HG02798 (cell line): ENCODE results near the gene SEPTIN3.
A peak's percentile ranks its signal among the peaks of the same experiment; 100 is the strongest.
"Not testable (repeated sequence)": the region's sequence is repeated elsewhere in the genome, so short reads cannot be mapped to it uniquely, and the experiment has no call there.

ENCODE experiments used
- ATAC-seq: cut with Tn5 transposase; IDR thresholded peaks from one replicate; pipeline ENCODE4 v1.9.1; 2021; ENCODE audit warnings: mild to moderate bottlenecking; ENCODE audit not compliant: unreplicated experiment, poor library complexity

SEPTIN3 gene

DNA sequence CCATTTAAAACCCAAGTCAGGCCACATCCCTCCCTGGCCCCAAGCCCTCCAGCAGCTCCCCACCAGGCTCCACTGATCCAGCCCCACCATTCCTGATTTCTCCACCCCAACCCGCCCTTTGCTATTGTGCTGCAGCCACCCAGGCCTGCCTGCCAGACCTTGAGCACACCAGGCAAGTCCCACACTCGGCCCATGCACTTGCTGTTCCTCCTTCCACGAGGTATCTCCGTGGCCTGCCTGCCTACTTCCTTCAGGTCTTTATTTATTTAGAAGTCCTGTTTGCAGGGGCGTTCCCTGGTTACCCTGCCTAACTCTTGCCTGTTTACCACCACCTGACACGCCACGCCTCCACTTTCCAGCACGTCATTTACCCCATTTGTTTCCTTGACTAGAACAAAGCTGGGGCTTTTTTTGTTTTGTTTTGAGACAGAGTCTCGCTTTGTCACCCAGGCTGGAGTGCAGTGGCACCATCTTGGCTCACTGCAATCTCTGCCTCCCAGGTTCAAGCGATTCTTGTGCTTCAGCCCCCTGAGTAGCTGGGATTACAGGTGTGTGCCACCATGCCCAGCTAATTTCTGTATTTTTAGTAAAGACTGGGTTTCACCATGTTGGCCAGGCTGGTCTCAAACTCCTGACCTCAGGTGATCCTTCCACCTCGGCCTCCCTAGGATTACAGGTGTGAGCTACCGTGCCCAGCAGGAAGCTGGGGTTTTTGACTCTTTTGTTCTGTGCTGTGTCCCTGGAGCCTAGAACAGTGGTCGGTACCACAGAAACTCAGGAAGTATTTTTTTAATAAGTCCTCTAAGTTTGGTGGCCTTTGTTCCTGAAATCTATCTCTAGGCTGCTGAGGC, 29.0 kb upstream of the SEPTIN3 start:
- ATAC-seq: peak; percentile 63

GRCh38 chr22:41940832-41941765, 28.1 kb upstream of the SEPTIN3 start:
- peak; percentile 39 for ATAC-seq

GRCh38 chr22:41943661-41944209, 25.5 kb upstream of the SEPTIN3 start:
- no peak for ATAC-seq

DNA sequence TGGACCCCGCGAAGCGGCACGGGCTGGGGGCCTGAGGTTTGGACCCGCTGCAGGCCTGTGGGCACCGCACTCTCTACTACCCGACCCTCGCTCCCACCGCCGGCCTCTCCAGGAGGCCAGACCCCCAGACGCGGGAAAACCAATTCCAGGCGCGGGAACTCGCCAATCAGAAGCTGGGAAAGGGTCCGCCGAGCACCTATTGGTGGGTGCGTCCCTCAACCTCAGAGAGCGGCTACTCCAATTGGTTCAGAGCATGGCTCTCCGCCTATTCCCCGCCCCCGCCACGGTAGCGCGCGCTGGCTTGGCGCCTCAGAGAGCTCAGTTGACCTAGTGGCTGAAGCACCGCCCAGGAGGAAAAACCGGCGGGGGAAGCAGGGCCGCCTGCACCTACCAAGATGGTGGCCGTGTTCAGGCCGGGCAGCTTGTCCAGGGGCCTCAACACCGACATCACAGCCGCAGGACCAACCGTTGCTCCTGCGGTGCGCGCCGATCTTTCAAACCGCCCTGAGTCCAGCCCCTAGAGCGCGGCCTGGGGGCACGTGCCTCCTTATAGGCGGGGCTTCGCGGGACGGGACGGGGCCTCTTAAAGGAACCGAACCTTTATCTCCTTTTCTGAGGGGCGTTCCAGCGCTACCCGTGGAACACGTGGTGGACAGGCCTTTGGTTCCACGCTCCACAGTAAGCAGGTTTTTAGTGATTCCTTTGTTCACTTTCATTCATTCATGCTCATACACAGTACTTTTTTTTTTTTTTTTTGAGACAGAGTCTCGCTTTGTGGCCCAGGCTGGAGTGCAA, 22.4 kb upstream of the SEPTIN3 start, which contains the start of gene CENPM:
CENPM (minus strand) TSS at position 524 of the 795 bp plus-strand sequence; CDS start at position 448, 76 bp downstream.
- peak; percentile 85 for ATAC-seq

GRCh38 chr22:41947424-41948080, 21.7 kb upstream of the SEPTIN3 start:
- ATAC-seq: no peak

DNA sequence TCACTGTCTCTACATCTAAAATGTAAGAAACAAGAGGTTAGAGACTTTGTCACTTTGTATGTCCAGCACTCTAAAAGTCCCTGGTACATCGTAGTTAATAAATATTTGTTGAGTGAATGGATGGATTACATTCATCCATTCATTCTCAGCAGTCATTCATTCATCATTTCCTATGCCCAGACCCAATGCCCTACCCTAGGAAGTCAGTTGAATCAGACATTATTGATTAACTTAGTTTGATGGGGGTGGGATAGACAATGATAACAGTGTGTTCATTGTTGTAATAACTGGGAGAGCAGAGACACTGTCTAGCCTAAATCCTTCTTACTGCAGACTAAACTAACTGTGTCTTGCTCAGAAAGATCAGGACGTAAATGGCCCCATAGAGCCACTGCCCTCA, 21.1 kb upstream of the SEPTIN3 start:
- no peak for ATAC-seq

DNA sequence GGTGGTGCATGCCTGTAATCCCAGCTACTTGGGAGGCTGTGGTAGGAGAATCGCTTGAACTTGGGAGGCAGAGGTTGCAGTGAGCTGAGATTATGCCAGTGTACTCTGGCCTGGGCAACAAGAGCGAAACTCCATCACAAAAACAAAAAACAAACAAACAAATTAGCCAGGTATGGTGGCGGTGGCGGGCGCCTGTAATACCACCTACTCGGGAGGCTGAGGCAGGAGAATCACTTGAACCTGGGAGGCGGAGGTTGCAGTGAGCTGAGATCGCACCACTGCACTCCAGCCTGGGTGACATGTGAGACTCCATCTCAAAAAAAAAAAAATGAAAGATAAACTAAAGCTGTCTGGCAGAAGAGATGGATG, 20.3 kb upstream of the SEPTIN3 start:
- not testable (repeated sequence) for ATAC-seq

DNA sequence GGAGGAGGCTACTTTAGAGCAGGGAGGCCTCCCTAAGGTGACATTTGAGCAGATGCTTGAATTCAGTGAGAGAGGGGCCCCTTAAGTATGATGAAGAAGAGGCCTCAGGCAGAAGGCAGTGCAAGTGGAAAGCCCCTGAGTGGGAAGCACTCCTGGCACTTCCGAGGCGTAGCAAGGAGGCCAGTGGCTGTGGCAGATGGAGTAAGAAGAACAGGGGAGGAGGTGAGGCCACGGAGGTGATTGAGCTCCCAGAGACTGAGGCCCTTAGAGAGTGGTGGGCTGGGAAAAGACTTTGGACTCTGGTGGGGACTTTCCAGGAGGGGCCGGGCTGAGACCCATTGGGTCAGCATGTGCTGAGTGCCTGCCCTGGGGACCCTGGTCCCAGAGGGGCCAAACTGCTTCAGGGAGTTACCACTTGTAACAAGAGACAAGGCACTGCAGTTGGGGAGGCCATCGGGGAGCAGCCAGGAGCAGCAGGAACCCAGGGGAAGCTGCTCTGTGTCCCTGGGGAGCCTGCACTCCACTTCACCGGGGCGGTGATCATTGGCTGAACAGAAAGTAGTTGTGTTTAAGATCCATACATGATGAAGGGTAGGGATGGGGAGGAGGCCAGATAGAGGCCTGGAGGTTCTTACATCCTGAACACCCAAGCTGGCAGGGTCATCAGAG, 19.8 kb upstream of the SEPTIN3 start:
- ATAC-seq: no peak

GRCh38 chr22:41951898-41952474, 17.3 kb upstream of the SEPTIN3 start, which contains the start of gene SMIM45:
Gene SMIM45 (plus strand): TSS chr22:41952150.
- ATAC-seq: no peak

GRCh38 chr22:41952713-41953112, 16.5 kb upstream of the SEPTIN3 start:
- no peak for ATAC-seq

- peak; percentile 24 for ATAC-seq
These were observed 11.2 kb upstream of the SEPTIN3 start for GRCh38 chr22:41957941-41958556.

- no peak for ATAC-seq
These were observed 5.7 kb upstream of the SEPTIN3 start for GRCh38 chr22:41963453-41964111.

GRCh38 chr22:41964112-41964491, 5.1 kb upstream of the SEPTIN3 start:
- no peak for ATAC-seq

GRCh38 chr22:41966225-41966606, 3.0 kb upstream of the SEPTIN3 start:
- ATAC-seq: no peak

DNA sequence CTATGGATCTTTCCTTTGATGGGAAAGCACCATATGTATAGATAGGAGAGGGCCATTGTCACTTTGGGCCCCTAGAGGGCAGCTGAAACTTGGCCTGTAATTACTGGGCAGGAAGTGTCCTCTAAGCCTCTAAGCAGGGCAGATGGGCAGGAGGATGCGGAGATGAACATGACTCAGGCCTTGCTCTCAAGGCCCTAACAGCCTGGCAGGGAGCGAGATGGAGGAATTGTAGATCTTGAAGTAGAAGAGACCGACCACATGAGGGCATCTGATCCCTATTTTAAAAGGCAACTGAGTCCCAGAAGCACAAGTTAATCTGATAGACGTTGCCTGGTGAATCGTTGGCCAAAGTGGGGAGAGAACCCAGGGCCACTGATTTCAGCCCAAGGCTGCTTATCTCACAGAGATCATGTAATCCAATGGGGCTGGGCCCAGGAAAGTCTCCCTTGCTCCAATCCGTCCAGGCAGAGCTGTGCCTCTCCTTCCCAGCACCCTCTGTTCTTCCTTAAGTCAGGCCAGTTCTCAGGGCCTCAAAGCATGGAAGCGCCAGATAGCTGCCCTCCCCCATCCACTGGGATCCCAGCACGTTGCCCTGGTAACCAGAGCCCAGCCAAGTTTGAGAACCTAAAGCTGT, 2.5 kb upstream of the SEPTIN3 start:
- no peak for ATAC-seq

DNA sequence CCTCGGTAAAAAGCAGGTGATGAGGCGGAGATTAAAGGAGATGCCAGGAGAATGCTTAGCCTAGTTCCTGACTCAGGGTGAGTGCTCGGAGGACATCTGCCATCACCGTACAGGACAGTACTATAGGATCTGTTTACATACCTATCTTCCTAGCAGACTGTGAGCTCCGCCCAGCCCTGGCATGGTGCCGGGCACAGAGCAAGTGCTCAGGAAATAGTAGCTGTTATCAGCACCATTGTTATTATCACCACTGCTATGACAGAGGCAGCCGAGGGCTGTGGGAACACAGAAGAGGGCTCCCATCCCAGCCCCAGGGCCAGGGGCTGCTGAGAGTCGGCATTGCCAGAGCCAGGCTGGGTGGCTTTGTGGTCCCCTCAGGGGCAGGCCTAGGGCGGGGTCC, 642 bp upstream of the SEPTIN3 start:
- no peak for ATAC-seq

- ATAC-seq: no peak
These were observed 1.4 kb downstream of the SEPTIN3 start for GRCh38 chr22:41970601-41971000.
